Mesenchymal stem cell (in vitro differentiated cells and primary cell): ENCODE data around the gene ASF1B.
"Not testable (repeated sequence)": the region's sequence is repeated elsewhere in the genome, so short reads cannot be mapped to it uniquely, and the experiment has no call there.

Experiments used
- DNase-seq: peaks from one replicate; pipeline ENCODE4 v3.0.0-alpha.2; 2013
- H2AFZ ChIP-seq: one replicate; pipeline ENCODE4 v1.6.1; 2013; ENCODE audit warnings: low read depth, mild to moderate bottlenecking, control low read depth, inconsistent platforms, low read length, moderate library complexity
- H2AK5ac ChIP-seq: 2 replicates; pipeline ENCODE4 v1.6.1; 2013; ENCODE audit warnings: low read length, moderate library complexity, mild to moderate bottlenecking, inconsistent platforms; ENCODE audit not compliant: severe bottlenecking
- H2BK120ac ChIP-seq: one replicate; pipeline ENCODE4 v1.6.1; 2013; ENCODE audit warnings: low read depth, mild to moderate bottlenecking, inconsistent platforms, low read length, moderate library complexity
- H2BK12ac ChIP-seq, 2 experiments: one replicate each; pipeline ENCODE4 v1.6.1; 2013; ENCODE audit warnings: inconsistent platforms in 2 of 2, low read length in 2 of 2, mild to moderate bottlenecking in 2 of 2, moderate library complexity in 2 of 2, control low read depth in 1 of 2
- H2BK15ac ChIP-seq: one replicate; pipeline ENCODE4 v1.6.1; 2013; ENCODE audit warnings: mild to moderate bottlenecking, low read depth, inconsistent platforms; ENCODE audit not compliant: poor library complexity, severe bottlenecking
- H2BK5ac ChIP-seq: 2 replicates; pipeline ENCODE4 v1.6.1; 2013; ENCODE audit warnings: low read depth, mild to moderate bottlenecking, low read length, control low read depth, inconsistent platforms; ENCODE audit not compliant: poor library complexity, severe bottlenecking
- H3K14ac ChIP-seq, 2 experiments: one replicate each; pipeline ENCODE4 v1.6.1; 2013; ENCODE audit warnings: inconsistent platforms in 2 of 2, low read length in 2 of 2, control low read depth in 1 of 2, mild to moderate bottlenecking in 1 of 2, moderate library complexity in 1 of 2
- H3K18ac ChIP-seq, 2 experiments: one replicate each; pipeline ENCODE4 v1.6.1; 2013; ENCODE audit warnings: inconsistent platforms in 2 of 2, low read length in 2 of 2, control low read depth in 1 of 2, low read depth in 1 of 2, mild to moderate bottlenecking in 1 of 2
- H3K23ac ChIP-seq, 2 experiments: one replicate each; pipeline ENCODE4 v1.6.1; 2013; ENCODE audit warnings: inconsistent platforms in 2 of 2, low read length in 2 of 2, mild to moderate bottlenecking in 2 of 2, moderate library complexity in 2 of 2, control low read depth in 1 of 2
- H3K27ac ChIP-seq: 2 replicates; pipeline ENCODE4 v1.5.1; 2013; ENCODE audit warnings: mild to moderate bottlenecking, moderate library complexity, low read length, control low read depth, inconsistent platforms; ENCODE audit not compliant: poor library complexity, severe bottlenecking
- H3K27me3 ChIP-seq, 2 experiments: 2 replicates each; pipeline versions ENCODE4 v1.6.1 to v1.7.0; 2013; ENCODE audit warnings: low read length in 2 of 2, mild to moderate bottlenecking in 2 of 2, moderate library complexity in 2 of 2, control low read depth in 1 of 2, inconsistent platforms in 1 of 2; ENCODE audit not compliant: control insufficient read depth in 1 of 2, insufficient read depth in 1 of 2
- H3K36me3 ChIP-seq, 2 experiments: 2 replicates each; pipeline versions ENCODE4 v1.6.1 to v1.7.0; 2013; ENCODE audit warnings: low read length in 2 of 2, control low read depth in 1 of 2, inconsistent platforms in 1 of 2, low read depth in 1 of 2, mild to moderate bottlenecking in 1 of 2; ENCODE audit not compliant: insufficient read depth in 2 of 2, control insufficient read depth in 1 of 2
- H3K4ac ChIP-seq, 2 experiments: one replicate each; pipeline ENCODE4 v1.6.1; 2013; ENCODE audit warnings: inconsistent platforms in 2 of 2, low read length in 2 of 2, mild to moderate bottlenecking in 2 of 2, moderate library complexity in 2 of 2, control low read depth in 1 of 2, low read depth in 1 of 2
- H3K4me1 ChIP-seq: 2 replicates; pipeline ENCODE4 v1.6.1; 2013; ENCODE audit warnings: low read depth, low read length, control low read depth; ENCODE audit not compliant: control insufficient read depth, insufficient read depth
- H3K4me2 ChIP-seq: 2 replicates; pipeline ENCODE4 v1.6.1; 2013; ENCODE audit warnings: low read length, mild to moderate bottlenecking, inconsistent platforms; ENCODE audit not compliant: poor library complexity, severe bottlenecking
- H3K4me3 ChIP-seq, 2 experiments: 2 replicates each; pipeline versions ENCODE4 v1.5.1 to v1.7.0; 2013; ENCODE audit warnings: low read length in 2 of 2, mild to moderate bottlenecking in 2 of 2, control low read depth in 1 of 2, low read depth in 1 of 2; ENCODE audit not compliant: insufficient read depth in 1 of 2
- H3K79me1 ChIP-seq: replicated peaks from 2 replicates; pipeline ENCODE4 v1.6.1; 2013; ENCODE audit warnings: mild to moderate bottlenecking, control low read depth, low read length, inconsistent platforms; ENCODE audit not compliant: poor library complexity, severe bottlenecking
- H3K9ac ChIP-seq: 2 replicates; pipeline ENCODE4 v1.7.0; 2013; ENCODE audit warnings: mild to moderate bottlenecking, low read length, moderate library complexity
- H3K9me3 ChIP-seq: 2 replicates; pipeline ENCODE4 v1.7.0; 2013; ENCODE audit warnings: mild to moderate bottlenecking, low read length; ENCODE audit not compliant: control insufficient read depth
- H4K8ac ChIP-seq: one replicate; pipeline ENCODE4 v1.6.1; 2013; ENCODE audit warnings: inconsistent platforms, mild to moderate bottlenecking, low read length, moderate library complexity
- H4K91ac ChIP-seq: one replicate; pipeline ENCODE4 v1.6.1; 2013; ENCODE audit warnings: mild to moderate bottlenecking, low read length, inconsistent platforms
- WGBS: methylation state at CpG from one replicate; pipeline ENCODE4 v1.1.7; 2013; ENCODE audit warnings: mixed read lengths; 5-methylcytosine and 5-hydroxymethylcytosine counted together

ASF1B gene

DNA sequence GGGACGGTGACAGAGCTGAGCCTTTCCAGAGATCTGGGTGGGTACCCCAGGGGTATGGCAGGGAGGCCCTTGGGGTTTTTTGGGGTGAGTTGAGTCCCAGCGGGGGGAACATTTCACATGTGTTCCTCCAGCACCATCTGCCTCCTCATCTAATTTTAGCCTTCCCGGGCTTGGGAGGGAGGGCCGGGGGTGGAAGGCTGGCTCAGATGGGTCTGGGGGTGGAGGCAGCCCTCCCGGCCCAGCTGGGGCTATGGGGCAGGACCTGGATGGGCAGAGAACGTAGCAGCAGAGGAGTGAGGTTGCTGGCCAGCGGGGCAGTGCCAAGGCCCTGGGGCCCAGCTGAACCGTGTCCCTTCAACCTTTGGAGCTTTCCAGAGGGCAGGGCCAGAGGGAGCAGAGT lies 46.1 kb upstream of the ASF1B start:
- Histone ChIP-seq H4K91ac (no peak overlapping the region), H2BK15ac (no peak overlapping the region), H3K4ac (no peak overlapping the region), H2BK120ac (no peak overlapping the region), H3K4me1 (no peaks in the 10 kb centered on the region), H3K4me2 (no peak overlapping the region), H3K14ac (no peak overlapping the region), H3K9me3 (no peaks in the 10 kb centered on the region), H3K79me1 (peaks cover 27% of the 10 kb centered on the region), H3K18ac (no peak overlapping the region), H4K8ac (no peak overlapping the region), H2BK5ac (no peak overlapping the region), H2BK12ac (no peak overlapping the region), H2AK5ac (no peak overlapping the region), H3K36me3 (peaks cover 0 to 24% of the 10 kb centered on the region in 2 experiments), H3K23ac (no peak overlapping the region), H3K27ac (no peak overlapping the region), H3K27me3 (no peaks in the 10 kb centered on the region), H3K4me3 (no peak overlapping the region), H3K9ac (no peak overlapping the region), H2AFZ (no peak overlapping the region)
- 94% methylated on average over 6 of the region's 8 CpGs for WGBS
- DNase-seq: no peak

DNA sequence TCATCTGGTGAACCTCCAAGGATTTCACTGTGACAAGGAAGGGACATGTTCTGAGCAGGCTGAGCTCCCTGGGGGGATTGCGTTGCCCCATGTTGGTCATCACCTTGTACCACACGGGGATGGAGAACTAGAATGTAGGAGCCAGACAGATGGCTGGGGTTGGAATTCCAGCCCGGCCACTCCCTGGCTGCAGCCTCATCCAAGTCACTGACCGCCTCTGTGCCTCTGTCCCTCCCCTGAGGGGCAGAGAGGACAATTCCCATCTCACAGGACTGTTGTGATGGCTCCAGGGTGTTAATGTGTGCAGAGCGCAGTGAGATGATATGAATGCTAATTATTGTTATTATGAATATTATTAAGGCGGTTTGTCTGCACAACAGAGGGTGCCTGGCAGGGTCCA lies 45.5 kb upstream of the ASF1B start:
- DNase-seq: no peak
- H3K27me3 ChIP-seq: no peaks in the 10 kb centered on the region
- H3K4me1 ChIP-seq: no peaks in the 10 kb centered on the region
- H2BK120ac ChIP-seq: no peak overlapping the region
- no peaks in the 10 kb centered on the region for H3K9me3 ChIP-seq
- H2BK12ac ChIP-seq: no peak overlapping the region
- H3K36me3 ChIP-seq: peaks cover 0 to 29% of the 10 kb centered on the region in 2 experiments
- no peak overlapping the region for H3K14ac ChIP-seq
- H2BK5ac ChIP-seq: no peak overlapping the region
- H3K27ac ChIP-seq: no peak overlapping the region
- no peak overlapping the region for H4K8ac ChIP-seq
- no peak overlapping the region for H3K9ac ChIP-seq
- no peak overlapping the region for H2AK5ac ChIP-seq
- H3K4ac ChIP-seq: no peak overlapping the region
- H3K23ac ChIP-seq: no peak overlapping the region
- H3K79me1 ChIP-seq: peaks cover 25% of the 10 kb centered on the region
- H3K4me2 ChIP-seq: no peak overlapping the region
- no peak overlapping the region for H3K4me3 ChIP-seq
- 96% methylated on average over 6 of the region's 6 CpGs for WGBS
- H2BK15ac ChIP-seq: no peak overlapping the region
- no peak overlapping the region for H3K18ac ChIP-seq
- H4K91ac ChIP-seq: no peak overlapping the region
- no peak overlapping the region for H2AFZ ChIP-seq

GRCh38 chr19:14181199-14181598 lies 44.8 kb upstream of the ASF1B start:
- not testable (repeated sequence) for H4K91ac ChIP-seq, H3K4ac ChIP-seq, H2BK120ac ChIP-seq, H3K9me3 ChIP-seq, H3K27me3 ChIP-seq, H3K18ac ChIP-seq, DNase-seq, H3K27ac ChIP-seq, H4K8ac ChIP-seq, H2AK5ac ChIP-seq, H3K9ac ChIP-seq, H2AFZ ChIP-seq, H3K23ac ChIP-seq, H3K14ac ChIP-seq, H3K4me3 ChIP-seq, H2BK15ac ChIP-seq, H3K4me1 ChIP-seq, H2BK12ac ChIP-seq, H2BK5ac ChIP-seq, H3K4me2 ChIP-seq
- H3K79me1 ChIP-seq: peaks cover 20% of the 10 kb centered on the region
- H3K36me3 ChIP-seq: peaks cover 0 to 35% of the 10 kb centered on the region in 2 experiments
- 91% methylated on average over 12 of the region's 12 CpGs for WGBS

DNA sequence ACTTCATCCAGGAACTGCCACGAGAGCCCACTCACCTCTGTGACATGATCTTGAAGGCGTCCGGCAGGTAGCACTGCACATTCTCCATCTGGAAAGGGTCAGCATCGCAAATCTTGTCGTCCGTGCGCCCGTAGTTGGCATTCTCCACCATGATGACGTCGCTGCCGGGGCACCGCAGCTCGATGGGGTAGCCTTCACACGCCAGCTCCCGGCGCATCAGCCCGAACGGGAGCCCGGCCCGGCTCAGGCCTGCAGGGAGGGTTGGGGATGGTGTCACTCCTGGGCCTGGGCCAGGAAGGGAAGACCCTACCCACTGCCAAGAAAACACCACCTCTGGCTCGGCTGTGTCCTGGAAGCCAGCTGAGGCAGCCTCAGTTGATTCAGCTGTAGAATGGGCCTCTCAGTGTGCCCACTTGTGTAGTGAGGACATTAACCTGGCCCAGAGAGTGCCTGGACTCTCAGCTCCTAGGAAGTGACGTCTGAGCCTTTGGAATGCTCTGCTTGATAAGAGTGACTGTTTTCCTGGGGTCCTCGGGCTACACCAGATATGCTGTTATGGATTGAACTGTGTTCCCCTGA lies 41.2 kb upstream of the ASF1B start:
- H2BK15ac ChIP-seq: no peak overlapping the region
- H4K8ac ChIP-seq: no peak overlapping the region
- no peaks in the 10 kb centered on the region for H3K27me3 ChIP-seq
- H3K9me3 ChIP-seq: no peaks in the 10 kb centered on the region
- no peak overlapping the region for H3K4me3 ChIP-seq
- no peak overlapping the region for H3K14ac ChIP-seq
- WGBS: 93% methylated on average over 23 of the region's 23 CpGs
- H3K9ac ChIP-seq: no peak overlapping the region
- no peak overlapping the region for H2AK5ac ChIP-seq
- no peak overlapping the region for H2BK5ac ChIP-seq
- peaks cover 5% of the 10 kb centered on the region for H3K79me1 ChIP-seq
- no peak overlapping the region for H3K23ac ChIP-seq
- H3K4ac ChIP-seq: no peak overlapping the region
- H3K18ac ChIP-seq: no peak overlapping the region
- H3K4me2 ChIP-seq: no peak overlapping the region
- H2AFZ ChIP-seq: no peak overlapping the region
- no peaks in the 10 kb centered on the region for H3K4me1 ChIP-seq
- no peak overlapping the region for H3K27ac ChIP-seq
- H4K91ac ChIP-seq: no peak overlapping the region
- no peak for DNase-seq
- H3K36me3 ChIP-seq: peaks cover 0 to 43% of the 10 kb centered on the region in 2 experiments
- H2BK120ac ChIP-seq: no peak overlapping the region
- no peak overlapping the region for H2BK12ac ChIP-seq
